ENCODE results near the gene ASPSCR1.
A peak's percentile ranks its signal among the peaks of the same experiment; 100 is the strongest.

DNA sequence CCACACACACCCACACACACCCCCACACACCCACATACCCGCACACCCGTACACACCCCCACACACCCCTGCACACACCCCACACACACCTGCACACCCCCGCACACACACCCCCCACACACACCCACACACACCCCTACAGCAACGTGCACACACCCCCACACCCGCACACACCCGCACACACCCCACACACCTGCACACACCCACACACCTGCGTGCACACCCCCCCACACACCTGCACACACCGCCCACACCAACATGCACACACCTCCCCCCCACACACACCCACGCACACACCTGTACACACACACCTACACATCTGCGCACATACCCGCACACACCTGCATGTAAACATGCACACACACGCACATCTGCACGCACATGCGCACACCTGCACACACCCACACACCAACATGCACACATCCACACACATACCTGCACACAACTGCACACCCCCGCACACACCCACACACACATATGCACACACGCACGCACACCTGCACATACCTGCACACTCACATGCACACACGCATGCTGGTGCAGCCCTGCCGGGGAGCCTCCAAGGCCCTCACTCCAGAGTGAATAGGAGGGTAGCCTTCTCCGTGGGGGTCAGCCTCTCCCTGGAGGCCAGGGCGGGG, 7.5 kb downstream of the ASPSCR1 start:
- TF ChIP-seq POLR2AphosphoS5 (IDR thresholded peaks at IDR 0.05; ENCODE audit: low read depth, low read length) (peak; percentile 70), TAF1 (IDR thresholded peaks at IDR 0.05; ENCODE audit: low read depth, low read length) (no peak), POLR2A (IDR thresholded peaks at IDR 0.05; ENCODE audit: low read depth, low read length) (no peak), SPI1 (IDR thresholded peaks at IDR 0.05; ENCODE audit: low read depth, low read length) (no peak), PAX5 (IDR thresholded peaks at IDR 0.05; ENCODE audit: insufficient read depth, low read length, severe bottlenecking) (no peak)

All from GM12891 (cell line).